Ishikawa (cell line): ENCODE data around the gene IQCF6.

Source experiments
- CEBPB ChIP-seq: IDR thresholded peaks from 2 replicates; pipeline ENCODE4 v1.6.1; 2012
- CREB1 ChIP-seq: IDR thresholded peaks from 2 replicates; pipeline ENCODE4 v1.6.1; 2012; ENCODE audit warnings: low read depth
- EGR1 ChIP-seq: IDR thresholded peaks from 2 replicates; pipeline ENCODE4 v1.6.1; 2012
- EP300 ChIP-seq: IDR thresholded peaks from 2 replicates; pipeline ENCODE4 v1.6.1; 2012; ENCODE audit warnings: borderline replicate concordance
- FOXM1 ChIP-seq: IDR thresholded peaks from 2 replicates; pipeline ENCODE4 v1.6.1; 2012; ENCODE audit warnings: low read depth, borderline replicate concordance
- MAX ChIP-seq: IDR thresholded peaks from 2 replicates; pipeline ENCODE4 v1.6.1; 2012
- NFIC ChIP-seq: IDR thresholded peaks from 2 replicates; pipeline ENCODE4 v1.6.1; 2012
- RAD21 ChIP-seq: IDR thresholded peaks from 2 replicates; pipeline ENCODE4 v1.6.1; 2012; ENCODE audit warnings: low read depth
- REST ChIP-seq: IDR thresholded peaks from 2 replicates; pipeline ENCODE4 v1.6.1; 2012; ENCODE audit warnings: low read depth, mild to moderate bottlenecking
- TAF1 ChIP-seq: IDR thresholded peaks from 2 replicates; pipeline ENCODE4 v1.6.1; 2012; ENCODE audit warnings: low read depth, mild to moderate bottlenecking
- TCF12 ChIP-seq: IDR thresholded peaks from 2 replicates; pipeline ENCODE4 v1.6.1; 2012; ENCODE audit warnings: low read depth
- TEAD4 ChIP-seq: IDR thresholded peaks from 2 replicates; pipeline ENCODE4 v1.6.1; 2012
- USF1 ChIP-seq: IDR thresholded peaks from 2 replicates; pipeline ENCODE4 v1.6.1; 2012
- YY1 ChIP-seq: IDR thresholded peaks from 2 replicates; pipeline ENCODE4 v1.6.1; 2012; ENCODE audit warnings: low read depth
- ZBTB7A ChIP-seq: IDR thresholded peaks from 2 replicates; pipeline ENCODE4 v1.6.1; 2012; ENCODE audit warnings: low read depth

IQCF6 gene

GRCh38 chr3:51735950-51736349, 43.1 kb downstream of the IQCF6 start:
- TF ChIP-seq CEBPB (no peak), MAX (no peak), NFIC (no peak), ZBTB7A (no peak), USF1 (no peak), RAD21 (no peak), YY1 (no peak), TEAD4 (no peak), TAF1 (no peak), CREB1 (no peak), EGR1 (no peak), REST (no peak), EP300 (no peak), TCF12 (no peak)

- TF ChIP-seq RAD21 (no peak), TAF1 (no peak), FOXM1 (no peak), CEBPB (no peak), REST (no peak), YY1 (no peak), EP300 (no peak), CREB1 (no peak), EGR1 (no peak), USF1 (no peak), TCF12 (no peak), NFIC (no peak), TEAD4 (no peak)
These were observed 44.0 kb downstream of the IQCF6 start for GRCh38 chr3:51735039-51735438.

- no peak for TF ChIP-seq FOXM1
- no peak for TF ChIP-seq CREB1
- no peak for TF ChIP-seq YY1
- no peak for TF ChIP-seq MAX
- no peak for TF ChIP-seq CEBPB
- no peak for TF ChIP-seq TEAD4
- TF ChIP-seq EP300, result no peak
These were observed 44.5 kb downstream of the IQCF6 start for GRCh38 chr3:51734572-51734907.

- TF ChIP-seq CREB1, result no peak
- no peak for TF ChIP-seq ZBTB7A
These were observed 45.0 kb downstream of the IQCF6 start for GRCh38 chr3:51733859-51734571.

GRCh38 chr3:51729042-51729633, 49.9 kb downstream of the IQCF6 start:
- TF ChIP-seq EP300 (no peak), USF1 (no peak)
